Measurements from ENCODE around the gene MORC3.
"Not testable (repeated sequence)": the region's sequence is repeated elsewhere in the genome, so short reads cannot be mapped to it uniquely, and the experiment has no call there.

GRCh38 chr21:36399736-36400135 lies 79.7 kb downstream of the MORC3 start:
- not testable (repeated sequence) for TF ChIP-seq POLR2AphosphoS5, SPI1, POU2F2 (IDR thresholded peaks at IDR 0.05; ENCODE audit: low read depth, low read length)

All from GM12891 (cell line).